ENCODE data around the gene PACSIN1. TPM values are rescaled to one million over a fixed set of nuclear protein-coding genes. Genes with fewer than 3 reads are reported as not detected.

The PACSIN1 gene
- total and polyA plus RNA-seq, 12 donors: 0.77 to 11.2 (median 5.9) TPM

- ATAC-seq (no peak), DNase-seq (no peak)
- intact Hi-C loops (cut with DNase I): no loop called here
- Histone ChIP-seq H3K4me3 (no peak overlapping the region), H3K27ac (no peak overlapping the region), H3K27me3 (no peaks in the 10 kb centered on the region), H3K4me1 (peaks cover 0 to 19% (median 10%) of the 10 kb centered on the region in 9 donors), H3K9me3 (no peaks in the 10 kb centered on the region), H3K36me3 (no peaks in the 10 kb centered on the region)
- no peak for TF ChIP-seq CTCF (IDR thresholded peaks at IDR 0.05)
- WGBS, 2 donors: 93 to 96% methylated on average over 27 of the region's 27 CpGs
Observed at GRCh38 chr6:34544052-34544604, 78.3 kb downstream of the PACSIN1 start.

GRCh38 chr6:34544776-34545471 lies 79.0 kb downstream of the PACSIN1 start:
- no peak overlapping the region for H3K27ac ChIP-seq
- 80 to 86% methylated on average over 13 of the region's 13 CpGs for WGBS, 2 donors
- no peak for TF ChIP-seq CTCF (IDR thresholded peaks at IDR 0.05)

GRCh38 chr6:34546551-34547321 lies 80.9 kb downstream of the PACSIN1 start:
- Histone ChIP-seq H3K4me1 (peaks cover 0 to 19% (median 10%) of the 10 kb centered on the region in 9 donors), H3K27me3 (no peaks in the 10 kb centered on the region), H3K36me3 (no peaks in the 10 kb centered on the region), H3K4me3 (no peak overlapping the region), H3K9me3 (no peaks in the 10 kb centered on the region), H3K27ac (peak overlapping the region in 5 of 10 donors; percentile 1 to 39 (median 22))
- intact Hi-C loops (cut with DNase I): loop anchor here in 2 of 10 donors (5.0 kb wide), 2 partner anchors 51 to 1066 kb away; no protein-coding TSS in a partner anchor
- 21 to 24% methylated on average over 11 of the region's 11 CpGs for WGBS, 2 donors
- DNase-seq (peak; percentile 21 to 66), ATAC-seq (peak in 7 of 8 donors; percentile 26 to 62 (median 41))
- no peak for TF ChIP-seq CTCF (IDR thresholded peaks at IDR 0.05)

More at GRCh38 chr6:34544776-34545471, 79.0 kb downstream of the PACSIN1 start:
- intact Hi-C loops (cut with DNase I): loop anchor here in 2 of 10 donors (5.0 kb wide), 2 partner anchors 52 to 1067 kb away; no protein-coding TSS in a partner anchor
- Histone ChIP-seq H3K4me3 (no peak overlapping the region), H3K9me3 (no peaks in the 10 kb centered on the region), H3K4me1 (peaks cover 0 to 19% (median 10%) of the 10 kb centered on the region in 9 donors), H3K27me3 (no peaks in the 10 kb centered on the region), H3K36me3 (no peaks in the 10 kb centered on the region)
- DNase-seq (no peak), ATAC-seq (peak in 1 of 8 donors; percentile 9)
